HepG2 (cell line): ENCODE measurements around the gene CCDC7. TPM values are rescaled to one million over a fixed set of nuclear protein-coding genes. Genes with fewer than 3 reads are reported as not detected.

Experiments used
- ATAC-seq: fragments of 200-7000 bp; cut with Tn5 transposase; 3 replicates; pipeline ENCODE4 v1.9.1; 2020; ENCODE audit warnings: mild to moderate bottlenecking, moderate library complexity
- BruUV-seq: library from RNA; stranded (reverse); fragments of 400-500 nt; replicated peaks from 2 replicates; lab custom pipeline; 2021; lab: Mats Ljungman, UMichigan
- CTCF ChIA-PET: fragments of 300-600 bp; formaldehyde crosslinking; extraction: SDS; loops from one replicate; lab custom pipeline; 2021; ENCODE audit warnings: low total read pairs, inconsistent platforms, low intra/inter-chr PET ratio; lab: Yijun Ruan, JAX
- POLR2A ChIA-PET: fragments of 350-600 bp; sonication (Branson Sonifier 250); formaldehyde crosslinking; loops from one replicate; lab custom pipeline; 2020; ENCODE audit warnings: antibody characterized with exemption, inconsistent platforms; lab: Yijun Ruan, JAX
- DNase-seq: peaks from one replicate; pipeline ENCODE4 v3.0.0-alpha.2; 2015; ENCODE audit warnings: low spot score
- FAIRE-seq: peaks from 3 replicates; lab custom pipeline; 2011; peaks lifted over from hg19 to GRCh38; lab: Jason Lieb, UNC
- H2AFZ ChIP-seq: one replicate; pipeline ENCODE4 v1.6.1; 2011; ENCODE audit warnings: low read length, inconsistent platforms
- H3K27ac ChIP-seq: fragments of 300-600 bp; 3 replicates; pipeline ENCODE4 v1.8.0; 2011; ENCODE audit warnings: mixed run types, mild to moderate bottlenecking, mixed read lengths, low read length, inconsistent platforms; ENCODE audit not compliant: insufficient read depth; ENCODE audit errors: extremely low read length
- H3K27me3 ChIP-seq, 2 experiments: fragments of 200-600 bp in 1 of 2; 2 replicates in 1 of 2; 3 replicates in 1 of 2; pipeline versions ENCODE4 v1.6.0 to v1.8.0; 2011; ENCODE audit warnings: low read length in 2 of 2, mild to moderate bottlenecking in 2 of 2, moderate library complexity in 2 of 2, inconsistent platforms in 1 of 2; ENCODE audit not compliant: insufficient read depth in 2 of 2, control insufficient read depth in 1 of 2
- H3K36me3 ChIP-seq, 2 experiments: fragments of 200-600 bp in 1 of 2; replicated peaks in 1 of 2; 2 replicates in 1 of 2; 3 replicates in 1 of 2; pipeline versions ENCODE4 v1.5.1 to v1.8.0; 2011; ENCODE audit warnings: low read length in 2 of 2, inconsistent platforms in 1 of 2; ENCODE audit not compliant: insufficient read depth in 2 of 2, control insufficient read depth in 1 of 2
- H3K4me1 ChIP-seq: 2 replicates; pipeline ENCODE4 v1.5.1; 2012; ENCODE audit warnings: low read length, inconsistent platforms; ENCODE audit not compliant: insufficient read depth
- H3K4me2 ChIP-seq: 2 replicates; pipeline ENCODE4 v1.6.0; 2011; ENCODE audit warnings: low read depth, low read length, inconsistent platforms
- H3K4me3 ChIP-seq, 3 experiments: fragments of 200-600 bp in 1 of 3; sonication (generic), shearing (Covaris generic) in 1 of 3; replicated peaks in 1 of 3; 2 replicates each; pipeline ENCODE4 v1.5.1; 2011 to 2016; ENCODE audit warnings: low read length in 3 of 3, inconsistent platforms in 2 of 3, low read depth in 2 of 3, mild to moderate bottlenecking in 2 of 3, control low read depth in 1 of 3, mixed read lengths in 1 of 3; ENCODE audit not compliant: insufficient read depth in 1 of 3
- H3K79me2 ChIP-seq: one replicate; pipeline ENCODE4 v1.6.1; 2011; ENCODE audit warnings: low read length, inconsistent platforms; ENCODE audit not compliant: insufficient read depth
- H3K9ac ChIP-seq: 2 replicates; pipeline ENCODE4 v1.6.0; 2011; ENCODE audit warnings: mild to moderate bottlenecking, low read depth, low read length, inconsistent platforms; ENCODE audit not compliant: insufficient read depth
- H3K9me3 ChIP-seq: 2 replicates; pipeline ENCODE4 v1.5.1; 2012; ENCODE audit warnings: mild to moderate bottlenecking, low read length
- H4K20me1 ChIP-seq: 2 replicates; pipeline ENCODE4 v1.6.0; 2011; ENCODE audit warnings: inconsistent platforms, mild to moderate bottlenecking, low read length, moderate library complexity; ENCODE audit not compliant: insufficient read depth
- ARNT ChIP-seq: fragments of 450-650 bp; IDR thresholded peaks from 2 replicates; pipeline ENCODE4 v1.6.1; 2017
- ATF3 ChIP-seq: sonication (generic); formaldehyde crosslinking; IDR thresholded peaks from 2 replicates; pipeline ENCODE4 v1.4.0; 2020; ENCODE audit warnings: missing genetic modification reagents
- ATM ChIP-seq: fragments of 450-650 bp; IDR thresholded peaks from 2 replicates; pipeline ENCODE4 v1.7.1; 2017; ENCODE audit warnings: mild to moderate bottlenecking, borderline replicate concordance
- BHLHE40 ChIP-seq: IDR thresholded peaks from 2 replicates; pipeline ENCODE4 v1.6.1; 2011; ENCODE audit warnings: low read length, improper control_type of control experiment
- CBFB ChIP-seq: sonication (generic); formaldehyde crosslinking; IDR thresholded peaks from 2 replicates; pipeline ENCODE4 v1.4.0; 2020; ENCODE audit warnings: missing genetic modification reagents
- MED8 ChIP-seq: sonication (generic); formaldehyde crosslinking; IDR thresholded peaks from 2 replicates; pipeline ENCODE4 v1.8.1; 2023; ENCODE audit warnings: mild to moderate bottlenecking, missing genetic modification reagents; ENCODE audit not compliant: insufficient replicate concordance
- TEAD2 ChIP-seq: sonication (generic); formaldehyde crosslinking; IDR thresholded peaks from 2 replicates; pipeline ENCODE4 v1.9.0; 2021; ENCODE audit warnings: missing genetic modification reagents
- TOE1 ChIP-seq: sonication (generic); formaldehyde crosslinking; IDR thresholded peaks from 2 replicates; pipeline ENCODE4 v1.4.0; 2020; ENCODE audit warnings: mild to moderate bottlenecking, missing genetic modification reagents
- ZBTB8A ChIP-seq: sonication (generic); formaldehyde crosslinking; IDR thresholded peaks from 2 replicates; pipeline ENCODE4 v1.4.0; 2020; ENCODE audit warnings: mild to moderate bottlenecking, low read depth, missing genetic modification reagents, borderline replicate concordance
- ZHX2 ChIP-seq, 2 experiments: sonication (generic) in 1 of 2; formaldehyde crosslinking in 1 of 2; IDR thresholded peaks; 2 replicates each; pipeline versions ENCODE4 v1.6.1 to v1.9.0; 2014 to 2022; ENCODE audit warnings: antibody characterized with exemption in 1 of 2, borderline replicate concordance in 1 of 2, inconsistent platforms in 1 of 2, low read depth in 1 of 2, missing genetic modification reagents in 1 of 2
- ZNF282 ChIP-seq: fragments of 450-650 bp; IDR thresholded peaks from 2 replicates; pipeline ENCODE4 v1.6.1; 2018; ENCODE audit not compliant: partially characterized antibody
- ZNF432 ChIP-seq: sonication (generic); formaldehyde crosslinking; IDR thresholded peaks from 2 replicates; pipeline ENCODE4 v1.5.0; 2020; ENCODE audit warnings: missing genetic modification reagents, mild to moderate bottlenecking, borderline replicate concordance
- ZNF577 ChIP-seq: sonication (generic); formaldehyde crosslinking; IDR thresholded peaks from 2 replicates; pipeline ENCODE4 v1.4.0; 2020; ENCODE audit warnings: mild to moderate bottlenecking, low read depth, missing genetic modification reagents, borderline replicate concordance
- ZNF619 ChIP-seq: sonication (generic); formaldehyde crosslinking; IDR thresholded peaks from 2 replicates; pipeline ENCODE4 v1.4.0; 2020; ENCODE audit warnings: mild to moderate bottlenecking, missing genetic modification reagents
- ZNF629 ChIP-seq: sonication (generic); formaldehyde crosslinking; conservative IDR thresholded peaks from 2 replicates; pipeline ENCODE4 v1.5.0; 2020; ENCODE audit warnings: missing genetic modification reagents
- WGBS: methylation state at CpG from one replicate; pipeline ENCODE4 v1.1.6; 2017; ENCODE audit warnings: low lambda C conversion rate; 5-methylcytosine and 5-hydroxymethylcytosine counted together
- in situ Hi-C: cut with HindIII; loops from 2 replicates; pipeline ENCODE4 v1.10.0; 2017; ENCODE audit warnings: low pct_unique_long_range_greater_than_20kb; ENCODE audit not compliant: extremely low pct_ligation_motif_present
- intact Hi-C: fragments of 100-400 bp; cut with micrococcal nuclease; formaldehyde crosslinking; loops from one replicate; pipeline ENCODE4 v1.10.0; 2022; ENCODE audit not compliant: unreplicated experiment
- polyA plus RNA-seq, 8 experiments: library from polyadenylated mRNA; depleted of rRNA in 3 of 8; stranded (reverse) in 7 of 8; unstranded in 1 of 8; fragments of >200 nt; fragmentation: Illumina TruSeq in 4 of 8; extraction: Trizol in 4 of 8; gene quantifications; 2 replicates each; pipeline versions ENCODE4 v1.2.1 to v1.2.3, GENCODE V29; 2011 to 2016; ENCODE audit warnings: low read depth in 4 of 8, missing spikeins in 1 of 8, mixed read lengths in 1 of 8; ENCODE audit not compliant: insufficient read depth in 1 of 8
- total RNA-seq, 5 experiments: library from RNA; depleted of rRNA; stranded (reverse); fragments of >200 nt; fragmentation: Illumina TruSeq; extraction: Trizol; gene quantifications; 2 replicates each; pipeline ENCODE4 v1.2.3, GENCODE V29; 2016; ENCODE audit warnings: low read depth in 1 of 5

CCDC7 gene
- total and polyA plus RNA-seq, 2 of the 13 experiments (the other 11 are each of a cell fraction or from before 2014, with no cell fraction given) = 0.40 to 1.8 TPM

- ATAC-seq (no peak), DNase-seq (no peak)
- H2AFZ ChIP-seq = no peak overlapping the region
- ChIA-PET POLR2A (no interaction called here), CTCF (no interaction called here)
- H3K9me3 ChIP-seq = no peaks in the 10 kb centered on the region
- H3K4me1 ChIP-seq = no peaks in the 10 kb centered on the region
- intact Hi-C loops = no loop called here
- H3K27me3 ChIP-seq = no peaks in the 10 kb centered on the region
- H3K79me2 ChIP-seq = no peaks in the 10 kb centered on the region
- BruUV-seq = no TSS peak
- TF ChIP-seq BHLHE40 (no peak), ZNF432 (CRISPR knock-in tag) (no peak), ZNF577 (no peak), ZNF619 (no peak), TOE1 (CRISPR knock-in tag) (no peak)
- TF ChIP-seq, all 625 proteins: peak for 0
- no peak overlapping the region for H3K4me2 ChIP-seq
- H3K27ac ChIP-seq = no peak overlapping the region
- no peak overlapping the region for H3K4me3 ChIP-seq
- no peaks in the 10 kb centered on the region for H3K36me3 ChIP-seq
- no peaks in the 10 kb centered on the region for H4K20me1 ChIP-seq
- FAIRE-seq = no peak
- no peak overlapping the region for H3K9ac ChIP-seq
- in situ Hi-C loops = no loop called here
Observed at GRCh38 chr10:32530231-32530630, 84.3 kb downstream of the CCDC7 start.

GRCh38 chr10:32538256-32538655, 92.3 kb downstream of the CCDC7 start:
- Histone ChIP-seq H3K79me2 (no peaks in the 10 kb centered on the region), H3K4me3 (no peak overlapping the region), H3K4me2 (no peak overlapping the region), H4K20me1 (no peaks in the 10 kb centered on the region), H2AFZ (no peak overlapping the region), H3K27me3 (no peaks in the 10 kb centered on the region), H3K4me1 (no peaks in the 10 kb centered on the region), H3K27ac (no peak overlapping the region), H3K9me3 (no peaks in the 10 kb centered on the region), H3K9ac (no peak overlapping the region), H3K36me3 (no peaks in the 10 kb centered on the region)
- no peak for DNase-seq
- no peak for FAIRE-seq
- ChIA-PET POLR2A (no interaction called here), CTCF (no interaction called here)
- WGBS = 0% methylated on average over 3 of the region's 3 CpGs
- in situ Hi-C loops = no loop called here
- intact Hi-C loops = no loop called here
- no TSS peak for BruUV-seq
- ATAC-seq = no peak
- TF ChIP-seq ZBTB8A (CRISPR knock-in tag) (no peak), ZNF282 (no peak), ARNT (no peak), CBFB (CRISPR knock-in tag) (no peak), ATM (no peak), ATF3 (CRISPR knock-in tag) (no peak), MED8 (CRISPR knock-in tag) (no peak), ZNF629 (CRISPR knock-in tag) (no peak), ZHX2 (IDR thresholded peaks at IDR 0.05; ENCODE audit: low read depth) (no peak), ZHX2 (CRISPR knock-in tag; IDR thresholded peaks at IDR 0.05; ENCODE audit: borderline replicate concordance) (no peak), TEAD2 (CRISPR knock-in tag) (no peak)
